HepG2 (cell line): Measurements from ENCODE around the gene NDUFB10. TPM values are rescaled to one million over a fixed set of nuclear protein-coding genes. Genes with fewer than 3 reads are reported as not detected.
A peak's percentile ranks its signal among the peaks of the same experiment; 100 is the strongest.

Experiments
- CAMTA2 ChIP-seq: sonication (generic); formaldehyde crosslinking; IDR thresholded peaks from 2 replicates; pipeline ENCODE4 v1.4.0; 2020; ENCODE audit warnings: mild to moderate bottlenecking, missing genetic modification reagents, borderline replicate concordance
- CENPT ChIP-seq: sonication (generic); formaldehyde crosslinking; IDR thresholded peaks from 2 replicates; pipeline ENCODE4 v1.8.0; 2022; ENCODE audit warnings: low read depth, mild to moderate bottlenecking, moderate library complexity, missing genetic modification reagents
- EHMT2 ChIP-seq: fragments of 200-600 bp; sonication (generic); IDR thresholded peaks from 2 replicates; pipeline ENCODE4 v1.7.0; 2017; ENCODE audit warnings: antibody characterized with exemption, low read depth, low read length, borderline replicate concordance
- HOMEZ ChIP-seq: IDR thresholded peaks from 2 replicates; pipeline ENCODE4 v1.6.1; 2016; ENCODE audit warnings: low read depth
- LCORL ChIP-seq, 2 experiments: fragments of 450-650 bp in 1 of 2; sonication (generic) in 1 of 2; formaldehyde crosslinking in 1 of 2; IDR thresholded peaks; 2 replicates each; pipeline versions ENCODE4 v1.5.0 to v1.6.1; 2017 to 2020; ENCODE audit warnings: antibody characterized with exemption in 1 of 2, missing genetic modification reagents in 1 of 2
- MTERF4 ChIP-seq: sonication (generic); formaldehyde crosslinking; IDR thresholded peaks from 2 replicates; pipeline ENCODE4 v1.8.0; 2023; ENCODE audit warnings: mild to moderate bottlenecking, missing genetic modification reagents
- MTF1 ChIP-seq: sonication (generic); formaldehyde crosslinking; IDR thresholded peaks from 2 replicates; pipeline ENCODE4 v1.5.0; 2020; ENCODE audit warnings: missing genetic modification reagents
- PAF1 ChIP-seq: IDR thresholded peaks from 2 replicates; pipeline ENCODE4 v1.6.1; 2016; ENCODE audit warnings: missing genetic modification reagents, missing compliant biosample characterization
- RAD21 ChIP-seq: fragments of 450-650 bp; formaldehyde crosslinking; IDR thresholded peaks from 2 replicates; pipeline ENCODE4 v1.5.0; 2020; ENCODE audit warnings: mild to moderate bottlenecking
- RFX1 ChIP-seq: fragments of 450-650 bp; IDR thresholded peaks from 2 replicates; pipeline ENCODE4 v1.6.1; 2017
- SRSF1 ChIP-seq: fragments of 200-400 bp; formaldehyde crosslinking; optimal IDR thresholded peaks from 2 replicates; pipeline ENCODE3; 2017; ENCODE audit warnings: mild to moderate bottlenecking, low read depth, low read length, moderate library complexity
- ZNF124 ChIP-seq: sonication (generic); formaldehyde crosslinking; IDR thresholded peaks from 2 replicates; pipeline ENCODE4 v1.4.0; 2020; ENCODE audit warnings: missing genetic modification reagents
- ZNF235 ChIP-seq: sonication (generic); formaldehyde crosslinking; IDR thresholded peaks from 2 replicates; pipeline ENCODE4 v1.8.1; 2023; ENCODE audit warnings: mild to moderate bottlenecking, missing genetic modification reagents, borderline replicate concordance
- ZNF441 ChIP-seq: sonication (generic); formaldehyde crosslinking; IDR thresholded peaks from 2 replicates; pipeline ENCODE4 v1.7.0; 2021; ENCODE audit warnings: missing genetic modification reagents, borderline replicate concordance
- ZNF550 ChIP-seq: sonication (generic); formaldehyde crosslinking; IDR thresholded peaks from 2 replicates; pipeline ENCODE4 v1.4.0; 2020; ENCODE audit warnings: mild to moderate bottlenecking, missing genetic modification reagents, borderline replicate concordance
- ZNF646 ChIP-seq: sonication (generic); formaldehyde crosslinking; IDR thresholded peaks from 2 replicates; pipeline ENCODE4 v1.9.0; 2021; ENCODE audit warnings: mild to moderate bottlenecking, missing genetic modification reagents
- ZNF770 ChIP-seq: sonication (generic); formaldehyde crosslinking; IDR thresholded peaks from 2 replicates; pipeline ENCODE4 v1.5.0; 2020; ENCODE audit warnings: mild to moderate bottlenecking, missing genetic modification reagents
- ZNF772 ChIP-seq: sonication (generic); formaldehyde crosslinking; IDR thresholded peaks from 2 replicates; pipeline ENCODE4 v1.5.0; 2020; ENCODE audit warnings: mild to moderate bottlenecking, missing genetic modification reagents
- polyA plus RNA-seq, 8 experiments: library from polyadenylated mRNA; depleted of rRNA in 3 of 8; stranded (reverse) in 7 of 8; unstranded in 1 of 8; fragments of >200 nt; fragmentation: Illumina TruSeq in 4 of 8; extraction: Trizol in 4 of 8; gene quantifications; 2 replicates each; pipeline versions ENCODE4 v1.2.1 to v1.2.3, GENCODE V29; 2011 to 2016; ENCODE audit warnings: low read depth in 4 of 8, missing spikeins in 1 of 8, mixed read lengths in 1 of 8; ENCODE audit not compliant: insufficient read depth in 1 of 8
- total RNA-seq, 5 experiments: library from RNA; depleted of rRNA; stranded (reverse); fragments of >200 nt; fragmentation: Illumina TruSeq; extraction: Trizol; gene quantifications; 2 replicates each; pipeline ENCODE4 v1.2.3, GENCODE V29; 2016; ENCODE audit warnings: low read depth in 1 of 5

NDUFB10 gene
- total and polyA plus RNA-seq, 2 of the 13 experiments (the other 11 are each of a cell fraction or from before 2014, with no cell fraction given) = 68.6 to 157 TPM

GRCh38 chr16:1983544-1984346 lies 24.4 kb downstream of the NDUFB10 start, which contains the start of gene GFER (continued):
- TF ChIP-seq ZNF124 (CRISPR knock-in tag) (peak; percentile 40; the same call in 1 of the 2 replicates), MTERF4 (CRISPR knock-in tag) (0 out of 2 replicates have a peak, but pooled peaks have one; percentile 53), RAD21 (CRISPR knock-in tag) (0 out of 2 replicates have a peak, but pooled peaks have one; percentile 16), PAF1 (no peak), ZNF770 (CRISPR knock-in tag) (peak; percentile 100), ZNF772 (CRISPR knock-in tag) (0 out of 2 replicates have a peak, but pooled peaks have one; percentile 68), LCORL (IDR thresholded peaks at IDR 0.05) (no peak), LCORL (CRISPR knock-in tag; IDR thresholded peaks at IDR 0.05) (peak; percentile 90), CENPT (CRISPR knock-in tag) (0 out of 2 replicates have a peak, but pooled peaks have one; percentile 35), ZNF646 (CRISPR knock-in tag) (no peak), MTF1 (CRISPR knock-in tag) (no peak), ZNF441 (CRISPR knock-in tag) (peak; percentile 47; the same call in 1 of the 2 replicates), HOMEZ (no peak), ZNF550 (CRISPR knock-in tag) (no peak), SRSF1 (no peak), CAMTA2 (CRISPR knock-in tag) (no peak), ZNF235 (CRISPR knock-in tag) (no peak; the same call in none of the 2 replicates), EHMT2 (no peak), RFX1 (peak; percentile 94)
